H1 (cell line): Measurements from ENCODE around the gene NRN1L. TPM values are rescaled to one million over a fixed set of nuclear protein-coding genes. Genes with fewer than 3 reads are reported as not detected.

Experiments used
- ASH2L ChIP-seq: fragments of 200-600, 300-600 bp; sonication (generic); IDR thresholded peaks from one replicate; pipeline ENCODE4 v1.7.1; 2017; ENCODE audit warnings: low read length
- CEBPB ChIP-seq: IDR thresholded peaks from 2 replicates; pipeline ENCODE4 v1.6.1; 2012; ENCODE audit warnings: low read depth, low read length
- CREB1 ChIP-seq: IDR thresholded peaks from 2 replicates; pipeline ENCODE4 v1.6.1; 2012; ENCODE audit warnings: inconsistent platforms
- EP300 ChIP-seq, 2 experiments: IDR thresholded peaks; 1 replicate in 1 of 2; 2 replicates in 1 of 2; pipeline ENCODE4 v1.6.1; 2011 to 2012; ENCODE audit warnings: low read depth in 2 of 2, low read length in 2 of 2, mild to moderate bottlenecking in 2 of 2, borderline replicate concordance in 1 of 2, inconsistent platforms in 1 of 2, moderate library complexity in 1 of 2
- HDAC6 ChIP-seq: IDR thresholded peaks from one replicate; pipeline ENCODE4 v1.7.1; 2012; ENCODE audit warnings: low read depth, mild to moderate bottlenecking, inconsistent platforms, low read length, moderate library complexity
- JUND ChIP-seq: IDR thresholded peaks from 2 replicates; pipeline ENCODE4 v1.6.1; 2011; ENCODE audit warnings: mild to moderate bottlenecking, improper control_type of control experiment, low read length
- KDM5A ChIP-seq: fragments of 200-600 bp; IDR thresholded peaks from 2 replicates; pipeline ENCODE4 v1.7.1; 2012; ENCODE audit warnings: mild to moderate bottlenecking, low read length, inconsistent platforms, mixed read lengths
- NRF1 ChIP-seq: IDR thresholded peaks from 2 replicates; pipeline ENCODE4 v1.6.1; 2011; ENCODE audit warnings: mild to moderate bottlenecking, low read depth, low read length, improper control_type of control experiment
- PHF8 ChIP-seq: fragments of 200-600 bp; sonication (generic); conservative IDR thresholded peaks from 2 replicates; pipeline ENCODE4 v1.7.1; 2012; ENCODE audit warnings: low read depth, mild to moderate bottlenecking, inconsistent platforms, low read length, moderate library complexity
- POLR2A ChIP-seq, 2 experiments: IDR thresholded peaks; 1 replicate in 1 of 2; 2 replicates in 1 of 2; pipeline ENCODE4 v1.6.1; 2011; ENCODE audit warnings: low read depth in 2 of 2, low read length in 2 of 2, mild to moderate bottlenecking in 2 of 2; ENCODE audit errors: control extremely low read depth in 1 of 2
- RAD21 ChIP-seq, 2 experiments: IDR thresholded peaks in 1 of 2; conservative IDR thresholded peaks in 1 of 2; 2 replicates each; pipeline ENCODE4 v1.6.1; 2011; ENCODE audit warnings: low read depth in 2 of 2, low read length in 2 of 2, improper control_type of control experiment in 1 of 2, inconsistent platforms in 1 of 2, mild to moderate bottlenecking in 1 of 2, moderate library complexity in 1 of 2
- RBBP5 ChIP-seq: IDR thresholded peaks from 2 replicates; pipeline ENCODE4 v1.7.1; 2012; ENCODE audit warnings: low read depth, mild to moderate bottlenecking, inconsistent platforms, low read length, moderate library complexity, borderline replicate concordance
- SAP30 ChIP-seq: fragments of 300-600 bp; sonication (generic); IDR thresholded peaks from 2 replicates; pipeline ENCODE4 v1.7.1; 2012; ENCODE audit warnings: low read length, moderate library complexity, mild to moderate bottlenecking, inconsistent platforms; ENCODE audit not compliant: insufficient read depth, insufficient replicate concordance
- SIN3A ChIP-seq, 2 experiments: IDR thresholded peaks in 1 of 2; conservative IDR thresholded peaks in 1 of 2; 2 replicates each; pipeline ENCODE4 v1.6.1; 2011 to 2012; ENCODE audit warnings: low read length in 2 of 2, improper control_type of control experiment in 1 of 2, low read depth in 1 of 2, mild to moderate bottlenecking in 1 of 2
- TAF1 ChIP-seq: IDR thresholded peaks from 2 replicates; pipeline ENCODE4 v1.6.1; 2011; ENCODE audit warnings: mild to moderate bottlenecking, low read depth, low read length
- TCF12 ChIP-seq: IDR thresholded peaks from 2 replicates; pipeline ENCODE4 v1.6.1; 2011; ENCODE audit warnings: low read depth, mild to moderate bottlenecking, low read length
- TEAD4 ChIP-seq: IDR thresholded peaks from 2 replicates; pipeline ENCODE4 v1.6.1; 2012; ENCODE audit warnings: low read depth, low read length, inconsistent platforms, mixed read lengths
- YY1 ChIP-seq: IDR thresholded peaks from 2 replicates; pipeline ENCODE4 v1.6.1; 2011; ENCODE audit warnings: low read depth, mild to moderate bottlenecking, low read length
- polyA plus RNA-seq, 7 experiments: library from polyadenylated mRNA; depleted of rRNA in 3 of 7; stranded (reverse) in 5 of 7; unstranded in 2 of 7; fragments of >200 nt in 5 of 7; fragments of 200-250 nt in 2 of 7; gene quantifications; 1 replicate in 5 of 7; 2 replicates in 1 of 7; 4 replicates in 1 of 7; pipeline versions ENCODE4 v1.2.1 to v1.2.3, GENCODE V29; 2011 to 2013; ENCODE audit warnings: missing spikeins in 2 of 7, mixed read lengths in 2 of 7
- total RNA-seq: library from RNA; stranded (reverse); fragmentation: NEBNext Ultra II Directional; extraction: Animal tissue kit (Norgen Biotek cat#: 25700); gene quantifications from 2 replicates; pipeline ENCODE4 v1.2.1, GENCODE V29; 2021
- TF ChIP-seq, protein P1 (sequence below): IDR thresholded peaks from 2 replicates; pipeline ENCODE4 v1.6.1; 2011; ENCODE audit warnings: low read depth, mild to moderate bottlenecking, low read length; ENCODE audit not compliant: insufficient read depth

NRN1L gene
- total and polyA plus RNA-seq, 2 of the 8 experiments (the other 6 are each of a cell fraction or from before 2014, with no cell fraction given), result 4.1 to 35.2 TPM

DNA sequence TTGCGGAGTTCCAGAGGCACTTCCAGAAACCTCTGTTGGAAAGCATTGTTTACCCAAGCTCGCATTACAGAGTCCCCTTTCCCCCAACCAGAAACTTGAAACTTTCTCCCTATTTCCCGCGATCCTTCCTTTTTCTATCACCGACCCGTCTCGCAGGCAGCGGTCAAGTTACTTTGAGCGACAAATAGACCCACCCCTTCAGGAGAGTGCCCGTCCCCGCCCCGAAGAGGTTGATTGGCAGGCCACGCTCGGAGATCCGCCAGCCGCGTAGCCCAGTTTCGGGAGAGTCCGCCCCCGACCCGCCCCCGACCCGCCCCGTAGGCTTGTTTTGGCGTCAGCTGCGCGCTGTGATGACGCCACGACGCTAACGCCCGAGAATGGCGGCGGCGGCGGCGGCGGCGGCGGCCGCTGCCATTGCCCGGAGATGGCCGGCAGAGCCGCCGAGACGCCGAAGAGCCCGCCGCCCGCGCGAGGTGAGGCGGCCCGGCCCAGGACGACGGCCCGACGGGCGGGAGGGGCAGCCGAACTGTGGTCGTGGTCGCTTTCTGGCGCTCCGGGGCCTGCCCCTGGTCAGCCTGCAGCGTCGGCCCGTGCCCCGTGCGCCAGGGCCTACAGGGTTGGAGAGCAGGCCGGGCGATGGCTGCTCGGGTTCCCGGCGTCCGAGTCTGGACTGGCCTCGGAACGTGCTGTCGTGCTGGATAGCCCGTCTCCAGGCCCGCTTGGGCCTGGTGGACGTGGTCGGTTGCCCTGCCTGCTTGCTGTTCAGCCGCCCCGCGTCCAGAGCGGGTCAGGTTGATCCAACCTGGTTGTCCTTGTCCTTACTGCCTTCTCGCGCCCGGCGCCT lies 8.4 kb downstream of the NRN1L start, which contains the start of gene PSKH1 (continued):
- TF ChIP-seq TAF1 (peak; percentile 85), JUND (no peak), NRF1 (no peak), POLR2A (IDR thresholded peaks at IDR 0.05; ENCODE audit: control extremely low read depth in 1 of 2, low read depth in 2 of 2, low read length in 2 of 2) (peak; percentile 56 to 81), TCF12 (no peak), TEAD4 (no peak), SAP30 (no peak), ASH2L (peak; percentile 40), KDM5A (0 out of 2 replicates have a peak, but pooled peaks have one; percentile 56), SIN3A (conservative IDR thresholded peaks at IDR 0.05 in 1 of 2, IDR thresholded peaks at IDR 0.05 in 1 of 2; ENCODE audit: low read depth in 1 of 2, low read length in 2 of 2) (0 out of 4 replicates have a peak, but pooled peaks have one; percentile 31 to 49), PHF8 (peak; percentile 97), CEBPB (no peak), YY1 (peak; percentile 89), RAD21 (IDR thresholded peaks at IDR 0.05 in 1 of 2, conservative IDR thresholded peaks at IDR 0.05 in 1 of 2; ENCODE audit: low read depth in 2 of 2, low read length in 2 of 2) (no peak), CREB1 (peak; percentile 98), RBBP5 (peak; percentile 80; the same call in 1 of the 2 replicates), HDAC6 (no peak), EP300 (IDR thresholded peaks at IDR 0.05; ENCODE audit: borderline replicate concordance in 1 of 2, low read depth in 2 of 2, low read length in 2 of 2) (0 out of 3 replicates have a peak, but pooled peaks of 1 of the 2 experiments have one; percentile 43)
- TF ChIP-seq, protein P1, sequence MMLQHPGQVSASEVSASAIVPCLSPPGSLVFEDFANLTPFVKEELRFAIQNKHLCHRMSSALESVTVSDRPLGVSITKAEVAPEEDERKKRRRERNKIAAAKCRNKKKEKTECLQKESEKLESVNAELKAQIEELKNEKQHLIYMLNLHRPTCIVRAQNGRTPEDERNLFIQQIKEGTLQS, result peak; percentile 62
